ENCODE data around the gene DMD.

Gene DMD

DNA sequence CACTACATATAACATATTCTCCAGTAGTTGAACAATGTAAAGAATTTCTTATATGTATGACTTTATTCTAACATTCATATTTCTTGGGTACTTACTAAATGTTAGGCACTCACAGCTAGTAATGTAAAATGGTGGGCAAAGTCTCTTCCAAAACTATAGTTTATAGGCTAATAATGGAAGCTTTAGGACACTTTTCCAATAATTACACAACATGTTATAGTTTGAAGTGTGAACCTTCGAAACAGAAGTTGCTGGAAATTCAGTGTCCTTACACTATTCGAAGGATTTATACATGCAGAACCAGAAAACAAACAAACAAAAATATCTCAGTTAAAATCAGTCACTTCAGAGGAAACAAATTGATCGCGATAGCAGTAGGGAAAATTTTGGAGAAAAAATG lies 212.6 kb downstream of the DMD start:
- Histone ChIP-seq H3K27ac (ENCODE audit: insufficient read depth, low read length, poor library complexity, severe bottlenecking) (no peak overlapping the region), H3K4me3 (ENCODE audit: insufficient read depth, low read depth, low read length, poor library complexity, severe bottlenecking) (no peak overlapping the region), H3K4me1 (ENCODE audit: control insufficient read depth, insufficient read depth, low read length, poor library complexity, severe bottlenecking) (no peaks in the 10 kb centered on the region), H3K27me3 (replicated peaks; ENCODE audit: control insufficient read depth, insufficient read depth, low read length, poor library complexity, severe bottlenecking) (no peaks in the 10 kb centered on the region), H3K9me3 (ENCODE audit: control insufficient read depth, low read length) (no peaks in the 10 kb centered on the region), H3K36me3 (ENCODE audit: control insufficient read depth, insufficient read depth, low read length) (no peaks in the 10 kb centered on the region)
- no peak for DNase-seq

DNA sequence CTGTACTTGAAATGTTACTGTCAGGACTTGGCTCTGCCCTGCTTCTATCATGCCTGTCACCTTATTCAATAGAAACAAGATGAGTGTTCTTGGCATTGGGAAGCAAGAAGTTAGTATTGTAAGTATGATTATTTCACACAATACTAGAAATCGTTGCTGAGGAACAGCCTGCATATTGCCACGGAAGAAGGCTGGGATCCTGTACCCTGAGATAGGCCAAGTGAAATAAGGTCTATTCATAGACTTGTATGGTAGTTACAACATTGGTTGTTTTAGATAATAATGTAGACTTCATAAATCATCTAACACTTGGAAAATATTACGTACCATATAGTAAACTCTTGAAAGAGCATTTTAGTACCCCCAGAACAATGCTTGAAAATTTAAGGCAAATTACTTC lies 215.9 kb downstream of the DMD start:
- Histone ChIP-seq H3K27ac (ENCODE audit: insufficient read depth, low read length, poor library complexity, severe bottlenecking) (no peak overlapping the region), H3K27me3 (replicated peaks; ENCODE audit: control insufficient read depth, insufficient read depth, low read length, poor library complexity, severe bottlenecking) (no peaks in the 10 kb centered on the region), H3K36me3 (ENCODE audit: control insufficient read depth, insufficient read depth, low read length) (no peaks in the 10 kb centered on the region), H3K4me3 (ENCODE audit: insufficient read depth, low read depth, low read length, poor library complexity, severe bottlenecking) (no peak overlapping the region), H3K9me3 (ENCODE audit: control insufficient read depth, low read length) (no peaks in the 10 kb centered on the region), H3K4me1 (ENCODE audit: control insufficient read depth, insufficient read depth, low read length, poor library complexity, severe bottlenecking) (no peaks in the 10 kb centered on the region)
- DNase-seq = no peak

DNA sequence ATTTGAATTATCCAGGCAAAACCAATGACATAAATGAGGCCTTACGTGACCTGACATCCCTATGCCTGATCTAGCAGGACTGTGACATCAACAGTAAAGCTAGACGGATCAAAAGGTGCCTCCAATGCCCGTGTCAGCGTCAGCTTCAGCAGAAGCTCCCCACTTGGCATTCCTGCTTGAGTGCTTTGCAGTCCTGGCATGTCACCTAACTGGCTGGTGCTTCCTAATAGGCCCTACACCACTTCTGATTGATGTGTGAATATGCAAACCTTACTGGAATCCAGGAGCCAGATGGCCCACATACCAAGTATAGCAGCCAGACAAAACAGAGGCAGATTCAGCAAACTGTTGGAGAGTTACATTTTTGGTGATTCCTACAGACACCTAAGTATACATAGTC lies 224.2 kb downstream of the DMD start:
- Histone ChIP-seq H3K27me3 (replicated peaks; ENCODE audit: control insufficient read depth, insufficient read depth, low read length, poor library complexity, severe bottlenecking) (no peaks in the 10 kb centered on the region), H3K9me3 (ENCODE audit: control insufficient read depth, low read length) (no peaks in the 10 kb centered on the region), H3K27ac (ENCODE audit: insufficient read depth, low read length, poor library complexity, severe bottlenecking) (no peak overlapping the region), H3K4me3 (ENCODE audit: insufficient read depth, low read depth, low read length, poor library complexity, severe bottlenecking) (no peak overlapping the region), H3K36me3 (ENCODE audit: control insufficient read depth, insufficient read depth, low read length) (no peaks in the 10 kb centered on the region), H3K4me1 (ENCODE audit: control insufficient read depth, insufficient read depth, low read length, poor library complexity, severe bottlenecking) (no peaks in the 10 kb centered on the region)
- DNase-seq = no peak

DNA sequence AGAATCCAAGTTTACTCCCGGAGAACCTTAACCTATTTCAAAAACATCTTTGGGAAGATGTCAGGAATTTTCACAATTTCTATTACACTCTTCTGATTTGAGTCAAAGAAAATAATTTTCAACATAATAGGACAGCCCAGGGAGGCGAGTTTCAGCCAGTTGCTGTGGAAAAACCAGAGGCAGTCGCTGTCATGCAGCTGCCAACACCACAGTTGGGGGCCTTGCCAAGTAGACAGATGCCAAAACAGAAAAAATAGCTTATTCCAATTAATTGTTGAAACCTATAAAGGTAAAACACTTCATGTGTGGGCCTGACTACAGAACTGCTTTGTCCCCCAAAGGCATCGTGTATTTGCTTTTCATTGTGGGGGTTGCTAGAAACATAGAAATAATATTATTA lies 225.8 kb downstream of the DMD start:
- DNase-seq = no peak
- Histone ChIP-seq H3K9me3 (ENCODE audit: control insufficient read depth, low read length) (no peaks in the 10 kb centered on the region), H3K27me3 (replicated peaks; ENCODE audit: control insufficient read depth, insufficient read depth, low read length, poor library complexity, severe bottlenecking) (no peaks in the 10 kb centered on the region), H3K27ac (ENCODE audit: insufficient read depth, low read length, poor library complexity, severe bottlenecking) (no peak overlapping the region), H3K4me3 (ENCODE audit: insufficient read depth, low read depth, low read length, poor library complexity, severe bottlenecking) (no peak overlapping the region), H3K36me3 (ENCODE audit: control insufficient read depth, insufficient read depth, low read length) (no peaks in the 10 kb centered on the region), H3K4me1 (ENCODE audit: control insufficient read depth, insufficient read depth, low read length, poor library complexity, severe bottlenecking) (no peaks in the 10 kb centered on the region)

DNA sequence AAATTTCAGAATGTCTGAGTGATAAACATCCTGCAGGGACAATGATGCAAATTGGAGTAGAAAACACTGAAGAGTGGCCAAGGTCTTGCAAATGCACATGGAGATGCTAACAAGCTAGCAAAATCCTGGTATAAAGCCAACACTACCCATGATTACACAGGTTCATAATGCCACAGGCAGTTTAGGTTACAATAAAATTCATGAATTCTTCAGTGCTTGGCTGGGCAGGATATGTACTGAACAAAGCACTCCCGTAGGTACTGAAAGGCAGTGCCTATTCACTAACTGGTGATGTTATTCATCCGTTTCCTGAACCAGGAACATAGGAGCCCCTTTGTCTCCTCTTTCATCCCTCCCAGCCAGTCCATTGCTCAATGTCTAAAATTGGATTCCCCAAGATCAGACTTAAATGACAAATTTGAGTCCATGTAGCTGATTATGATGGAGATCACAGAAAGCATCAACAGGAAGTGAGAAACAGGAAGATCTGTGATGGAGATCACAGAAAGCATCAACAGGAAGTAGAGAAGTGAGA lies 244.5 kb downstream of the DMD start:
- H3K4me1 ChIP-seq (ENCODE audit: control insufficient read depth, insufficient read depth, low read length, poor library complexity, severe bottlenecking) = no peaks in the 10 kb centered on the region
- H3K27me3 ChIP-seq (replicated peaks; ENCODE audit: control insufficient read depth, insufficient read depth, low read length, poor library complexity, severe bottlenecking) = no peaks in the 10 kb centered on the region
- no peak overlapping the region for H3K4me3 ChIP-seq (ENCODE audit: insufficient read depth, low read depth, low read length, poor library complexity, severe bottlenecking)
- H3K27ac ChIP-seq (ENCODE audit: insufficient read depth, low read length, poor library complexity, severe bottlenecking) = no peak overlapping the region
- no peak for DNase-seq
- H3K9me3 ChIP-seq (ENCODE audit: control insufficient read depth, low read length) = no peaks in the 10 kb centered on the region
- H3K36me3 ChIP-seq (ENCODE audit: control insufficient read depth, insufficient read depth, low read length) = no peaks in the 10 kb centered on the region

DNA sequence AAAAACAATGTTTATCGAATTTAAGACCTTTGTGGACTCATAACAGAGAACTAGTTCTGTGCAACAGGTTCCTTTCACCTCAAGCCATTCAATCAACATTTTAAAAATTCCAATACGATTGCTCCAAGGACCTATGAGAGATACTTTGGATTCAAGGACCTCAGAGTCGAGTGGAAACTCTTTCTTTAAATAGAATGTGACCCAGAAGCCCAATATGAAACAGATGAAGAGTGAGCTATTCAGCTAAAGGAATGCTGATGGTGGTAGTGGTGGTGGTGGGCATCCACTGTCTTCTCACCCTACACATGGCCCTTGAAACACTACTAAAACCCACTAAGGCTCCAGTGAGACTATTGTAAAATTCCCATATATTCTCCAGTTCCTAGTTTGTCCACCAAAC lies 257.2 kb downstream of the DMD start:
- Histone ChIP-seq H3K36me3 (ENCODE audit: control insufficient read depth, insufficient read depth, low read length) (no peaks in the 10 kb centered on the region), H3K27me3 (replicated peaks; ENCODE audit: control insufficient read depth, insufficient read depth, low read length, poor library complexity, severe bottlenecking) (no peaks in the 10 kb centered on the region), H3K4me1 (ENCODE audit: control insufficient read depth, insufficient read depth, low read length, poor library complexity, severe bottlenecking) (no peaks in the 10 kb centered on the region), H3K4me3 (ENCODE audit: insufficient read depth, low read depth, low read length, poor library complexity, severe bottlenecking) (no peak overlapping the region), H3K9me3 (ENCODE audit: control insufficient read depth, low read length) (no peaks in the 10 kb centered on the region), H3K27ac (ENCODE audit: insufficient read depth, low read length, poor library complexity, severe bottlenecking) (no peak overlapping the region)
- DNase-seq = no peak

DNA sequence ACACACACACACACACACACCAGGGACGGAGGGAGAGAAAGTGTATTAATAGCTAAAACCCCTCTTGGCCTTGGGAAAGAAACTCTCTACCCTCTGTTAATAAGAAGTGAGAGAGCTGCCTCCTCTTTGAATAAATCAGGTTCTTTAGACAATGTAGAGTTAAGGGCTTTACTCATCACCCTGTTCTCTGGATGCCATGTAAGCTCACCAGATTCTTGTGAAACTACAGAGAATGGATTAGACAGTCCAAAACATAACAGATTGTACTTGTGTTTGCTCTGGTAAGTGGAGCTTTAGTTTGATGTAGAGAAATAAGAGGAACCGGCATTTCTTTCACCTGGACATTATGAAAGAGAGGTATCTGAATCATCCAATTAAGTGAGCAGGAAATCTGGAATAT lies 263.2 kb downstream of the DMD start:
- Histone ChIP-seq H3K27ac (ENCODE audit: insufficient read depth, low read length, poor library complexity, severe bottlenecking) (no peak overlapping the region), H3K9me3 (ENCODE audit: control insufficient read depth, low read length) (no peaks in the 10 kb centered on the region), H3K4me3 (ENCODE audit: insufficient read depth, low read depth, low read length, poor library complexity, severe bottlenecking) (no peak overlapping the region), H3K27me3 (replicated peaks; ENCODE audit: control insufficient read depth, insufficient read depth, low read length, poor library complexity, severe bottlenecking) (no peaks in the 10 kb centered on the region), H3K4me1 (ENCODE audit: control insufficient read depth, insufficient read depth, low read length, poor library complexity, severe bottlenecking) (no peaks in the 10 kb centered on the region), H3K36me3 (ENCODE audit: control insufficient read depth, insufficient read depth, low read length) (no peaks in the 10 kb centered on the region)
- no peak for DNase-seq

DNA sequence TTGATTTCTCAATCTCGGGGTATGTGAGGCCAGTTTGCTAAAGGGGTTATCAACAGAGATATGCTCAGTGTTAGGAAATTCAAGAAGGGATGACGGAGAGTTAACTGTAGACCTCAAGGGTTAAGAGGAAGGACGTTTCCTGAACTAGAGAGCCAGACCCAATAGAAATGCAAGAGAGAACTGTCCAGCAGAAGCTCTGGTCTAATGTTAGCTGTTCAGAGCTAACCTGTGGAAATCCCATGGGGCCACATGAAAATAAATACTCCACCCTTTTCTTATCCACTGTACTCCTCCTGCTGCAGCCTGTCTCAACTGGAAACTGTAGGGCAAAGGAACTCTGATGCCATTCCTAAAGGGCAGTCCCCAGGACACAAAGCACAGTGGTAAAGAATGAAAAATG lies 274.3 kb downstream of the DMD start:
- DNase-seq = no peak
- Histone ChIP-seq H3K4me3 (ENCODE audit: insufficient read depth, low read depth, low read length, poor library complexity, severe bottlenecking) (no peak overlapping the region), H3K36me3 (ENCODE audit: control insufficient read depth, insufficient read depth, low read length) (no peaks in the 10 kb centered on the region), H3K4me1 (ENCODE audit: control insufficient read depth, insufficient read depth, low read length, poor library complexity, severe bottlenecking) (no peaks in the 10 kb centered on the region), H3K9me3 (ENCODE audit: control insufficient read depth, low read length) (no peaks in the 10 kb centered on the region), H3K27ac (ENCODE audit: insufficient read depth, low read length, poor library complexity, severe bottlenecking) (no peak overlapping the region), H3K27me3 (replicated peaks; ENCODE audit: control insufficient read depth, insufficient read depth, low read length, poor library complexity, severe bottlenecking) (no peaks in the 10 kb centered on the region)

DNA sequence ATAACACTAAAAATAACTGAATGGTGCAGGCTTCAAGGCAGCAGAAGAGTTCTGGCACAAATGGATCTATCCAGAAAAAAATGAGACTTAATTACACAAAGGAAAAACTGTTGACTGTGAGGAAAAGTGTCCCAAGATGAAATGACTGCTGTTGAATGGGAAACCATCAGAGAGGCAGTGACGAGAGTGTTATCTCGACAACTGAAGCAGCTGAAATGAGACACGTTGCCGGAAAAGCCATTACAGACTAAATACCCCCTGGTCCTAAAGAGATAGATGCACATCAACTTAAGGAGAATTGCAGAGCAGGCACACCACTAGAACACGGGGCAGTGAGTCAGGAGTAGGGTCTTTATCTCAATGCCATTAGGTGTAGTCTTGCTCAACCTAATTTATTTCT lies 277.8 kb downstream of the DMD start:
- no peaks in the 10 kb centered on the region for H3K36me3 ChIP-seq (ENCODE audit: control insufficient read depth, insufficient read depth, low read length)
- no peaks in the 10 kb centered on the region for H3K27me3 ChIP-seq (replicated peaks; ENCODE audit: control insufficient read depth, insufficient read depth, low read length, poor library complexity, severe bottlenecking)
- H3K4me3 ChIP-seq (ENCODE audit: insufficient read depth, low read depth, low read length, poor library complexity, severe bottlenecking) = no peak overlapping the region
- H3K9me3 ChIP-seq (ENCODE audit: control insufficient read depth, low read length) = no peaks in the 10 kb centered on the region
- no peak for DNase-seq
- H3K4me1 ChIP-seq (ENCODE audit: control insufficient read depth, insufficient read depth, low read length, poor library complexity, severe bottlenecking) = no peaks in the 10 kb centered on the region
- no peak overlapping the region for H3K27ac ChIP-seq (ENCODE audit: insufficient read depth, low read length, poor library complexity, severe bottlenecking)

DNA sequence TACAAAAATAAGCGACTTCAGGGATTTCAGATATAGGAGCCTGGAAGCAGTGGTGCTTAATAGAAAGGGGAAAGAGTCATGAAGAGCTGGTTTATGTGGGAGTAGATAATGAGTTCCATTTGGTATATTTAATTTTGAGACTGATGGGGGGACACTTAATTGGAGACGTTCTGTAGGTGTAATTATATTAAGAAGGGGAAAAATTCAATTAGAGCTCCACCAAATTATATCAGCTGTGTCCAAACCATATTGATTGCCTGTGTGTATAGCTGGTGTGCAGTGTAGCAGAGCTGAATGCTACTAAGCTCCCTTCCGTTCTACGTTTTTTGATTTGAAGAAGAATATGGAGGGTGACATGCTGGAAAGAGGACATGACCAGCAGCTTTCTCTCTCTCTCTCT lies 282.3 kb downstream of the DMD start:
- no peak for DNase-seq
- Histone ChIP-seq H3K36me3 (ENCODE audit: control insufficient read depth, insufficient read depth, low read length) (no peaks in the 10 kb centered on the region), H3K4me3 (ENCODE audit: insufficient read depth, low read depth, low read length, poor library complexity, severe bottlenecking) (no peak overlapping the region), H3K27me3 (replicated peaks; ENCODE audit: control insufficient read depth, insufficient read depth, low read length, poor library complexity, severe bottlenecking) (no peaks in the 10 kb centered on the region), H3K9me3 (ENCODE audit: control insufficient read depth, low read length) (no peaks in the 10 kb centered on the region), H3K4me1 (ENCODE audit: control insufficient read depth, insufficient read depth, low read length, poor library complexity, severe bottlenecking) (no peaks in the 10 kb centered on the region), H3K27ac (ENCODE audit: insufficient read depth, low read length, poor library complexity, severe bottlenecking) (no peak overlapping the region)

DNA sequence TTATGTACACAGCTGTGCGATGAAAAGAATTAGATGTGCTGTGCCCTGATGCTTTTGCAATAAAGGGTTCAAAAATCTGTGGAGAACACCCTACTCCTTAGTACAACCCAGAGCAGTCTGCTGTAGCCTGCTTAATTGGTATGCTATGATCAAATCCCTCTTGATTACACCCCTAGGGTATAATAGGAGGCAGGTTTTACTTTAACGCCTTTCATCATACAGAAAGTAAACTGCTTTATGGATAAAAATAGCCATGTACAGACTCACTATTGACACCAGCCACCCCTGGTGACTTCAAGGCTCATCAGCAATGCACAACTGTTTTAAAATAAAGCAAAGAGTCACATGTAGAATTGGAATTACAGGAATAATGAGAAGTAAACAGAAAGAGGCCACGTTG lies 315.3 kb downstream of the DMD start:
- H3K27me3 ChIP-seq (replicated peaks; ENCODE audit: control insufficient read depth, insufficient read depth, low read length, poor library complexity, severe bottlenecking) = no peaks in the 10 kb centered on the region
- no peaks in the 10 kb centered on the region for H3K4me1 ChIP-seq (ENCODE audit: control insufficient read depth, insufficient read depth, low read length, poor library complexity, severe bottlenecking)
- H3K27ac ChIP-seq (ENCODE audit: insufficient read depth, low read length, poor library complexity, severe bottlenecking) = no peak overlapping the region
- H3K4me3 ChIP-seq (ENCODE audit: insufficient read depth, low read depth, low read length, poor library complexity, severe bottlenecking) = no peak overlapping the region
- no peak for DNase-seq
- H3K36me3 ChIP-seq (ENCODE audit: control insufficient read depth, insufficient read depth, low read length) = no peaks in the 10 kb centered on the region
- H3K9me3 ChIP-seq (ENCODE audit: control insufficient read depth, low read length) = no peaks in the 10 kb centered on the region
